ENCODE results near the gene CABLES1.

DNA sequence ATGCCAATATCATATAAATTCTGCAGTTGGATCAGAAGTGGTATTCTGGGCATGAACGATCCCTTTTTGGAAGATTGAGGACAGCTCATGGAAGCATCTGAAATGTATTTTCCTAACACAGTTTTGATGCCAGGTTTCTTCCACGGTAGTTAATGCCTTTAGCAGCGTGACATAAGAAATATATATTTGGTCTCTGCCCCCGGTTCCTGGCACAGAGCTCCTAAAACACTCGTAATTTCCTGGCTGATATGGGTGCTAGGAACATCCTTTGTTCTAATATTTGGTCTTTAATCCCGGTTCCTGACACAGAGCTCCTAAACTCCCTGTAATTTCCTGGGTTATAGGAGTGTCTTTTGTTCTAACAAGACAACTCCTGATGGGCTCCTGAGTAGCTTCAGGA lies 8.2 kb upstream of the CABLES1 start:
- TF ChIP-seq CTCF (IDR thresholded peaks at IDR 0.05), result no peak
- TF ChIP-seq POLR2AphosphoS5 (IDR thresholded peaks at IDR 0.05), result no peak

Measured in gastroesophageal sphincter (tissue), 3 donors.